ENCODE results near the gene C1QTNF12.
A peak's percentile ranks its signal among the peaks of the same experiment; 100 is the strongest.

Gene C1QTNF12

GRCh38 chr1:1231400-1232207 lies 14.9 kb downstream of the C1QTNF12 start, which contains the start of gene SDF4:
Gene SDF4 (minus strand): TSS chr1:1232001. CDS start chr1:1228772, 3,229 bp downstream.
- no peaks in the 10 kb centered on the region for H3K27me3 ChIP-seq (ENCODE audit: insufficient read depth, low read length)
- H3K4me3 ChIP-seq (ENCODE audit: low read length), result peak within 1 kb of the TSS; percentile 89
- H2AFZ ChIP-seq (ENCODE audit: low read depth, low read length), result peak within 1 kb of the TSS; percentile 55
- H3K9me3 ChIP-seq (ENCODE audit: low read length), result peaks cover 2% of the 10 kb centered on the region
- peaks cover 19% of the 10 kb centered on the region for H3K4me1 ChIP-seq (ENCODE audit: insufficient read depth, low read length)
- peaks cover 24% of the 10 kb centered on the region for H3K36me3 ChIP-seq (ENCODE audit: insufficient read depth, low read length)

- Histone ChIP-seq H3K9me3 (ENCODE audit: low read length) (peaks cover 2% of the 10 kb centered on the region), H3K36me3 (ENCODE audit: insufficient read depth, low read length) (peaks cover 31% of the 10 kb centered on the region), H3K4me3 (ENCODE audit: low read length) (peak overlapping the region; percentile 89), H2AFZ (ENCODE audit: low read depth, low read length) (peak overlapping the region; percentile 55), H3K4me1 (ENCODE audit: insufficient read depth, low read length) (peaks cover 19% of the 10 kb centered on the region), H3K27me3 (ENCODE audit: insufficient read depth, low read length) (no peaks in the 10 kb centered on the region)
Measured at GRCh38 chr1:1230656-1231399, 15.7 kb downstream of the C1QTNF12 start.

- no peak overlapping the region for H3K4me3 ChIP-seq (ENCODE audit: low read length)
- peaks cover 19% of the 10 kb centered on the region for H3K4me1 ChIP-seq (ENCODE audit: insufficient read depth, low read length)
- H3K36me3 ChIP-seq (ENCODE audit: insufficient read depth, low read length), result peaks cover 37% of the 10 kb centered on the region
- no peak overlapping the region for H2AFZ ChIP-seq (ENCODE audit: low read depth, low read length)
- no peaks in the 10 kb centered on the region for H3K27me3 ChIP-seq (ENCODE audit: insufficient read depth, low read length)
- H3K9me3 ChIP-seq (ENCODE audit: low read length), result peaks cover 2% of the 10 kb centered on the region
Measured at GRCh38 chr1:1229770-1230169, 16.8 kb downstream of the C1QTNF12 start.

DNA sequence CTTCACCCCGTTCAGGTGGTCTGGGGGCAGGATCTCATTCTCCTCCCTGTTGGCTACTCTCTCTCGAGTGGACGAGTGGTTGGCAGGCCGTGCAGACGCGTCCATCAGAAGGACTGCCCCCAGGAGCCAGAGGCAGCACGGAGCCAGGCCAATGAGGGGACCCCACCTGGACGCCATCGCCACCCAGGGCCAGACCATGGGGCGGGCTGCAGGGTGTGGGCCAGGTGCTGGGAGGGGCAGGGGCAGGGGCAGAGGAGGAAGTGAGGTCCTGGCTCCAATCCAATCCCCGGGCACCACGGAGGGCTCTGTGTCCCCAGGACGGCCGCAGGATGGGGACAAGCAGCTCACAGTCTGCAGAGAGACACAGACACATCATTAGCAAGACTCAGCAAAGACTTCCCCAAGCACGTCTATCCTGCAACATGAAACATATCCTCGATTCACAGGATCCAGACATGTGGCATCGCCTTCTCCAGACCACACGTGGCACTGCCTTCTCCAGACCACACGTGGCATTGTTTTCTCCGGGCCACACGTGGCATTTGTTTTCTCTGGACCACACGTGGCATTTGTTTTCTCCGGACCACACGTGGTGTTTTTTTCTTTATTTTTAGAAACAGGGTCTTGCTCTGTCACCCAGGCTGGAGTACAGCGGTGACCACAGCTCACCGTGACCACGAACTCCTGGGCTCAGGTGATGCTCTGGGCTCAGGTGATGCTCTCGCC lies 17.8 kb downstream of the C1QTNF12 start:
- Histone ChIP-seq H2AFZ (ENCODE audit: low read depth, low read length) (no peak overlapping the region), H3K4me3 (ENCODE audit: low read length) (no peak overlapping the region), H3K36me3 (ENCODE audit: insufficient read depth, low read length) (peaks cover 39% of the 10 kb centered on the region), H3K9me3 (ENCODE audit: low read length) (peaks cover 2% of the 10 kb centered on the region), H3K27me3 (ENCODE audit: insufficient read depth, low read length) (no peaks in the 10 kb centered on the region), H3K4me1 (ENCODE audit: insufficient read depth, low read length) (peaks cover 19% of the 10 kb centered on the region)

DNA sequence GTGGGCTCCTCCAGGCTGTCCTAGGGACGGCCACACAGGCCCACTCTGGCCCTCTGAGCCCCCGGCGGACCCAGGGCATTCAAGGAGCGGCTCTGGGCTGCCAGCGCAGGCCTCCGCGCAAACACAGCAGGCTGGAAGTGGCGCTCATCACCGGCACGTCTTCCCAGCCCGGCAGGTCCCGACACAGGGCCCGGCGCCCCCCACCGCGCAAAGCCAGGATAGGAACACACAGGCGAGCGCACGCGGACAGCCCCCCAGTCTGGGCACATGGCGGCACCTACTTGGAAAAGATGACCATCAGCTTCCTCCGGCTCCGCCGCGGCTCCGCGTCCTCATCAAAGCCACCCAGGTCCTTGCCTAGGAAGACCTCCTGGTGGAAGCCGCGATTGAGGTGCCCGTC lies 18.3 kb downstream of the C1QTNF12 start:
- Histone ChIP-seq H3K4me1 (ENCODE audit: insufficient read depth, low read length) (peaks cover 19% of the 10 kb centered on the region), H3K4me3 (ENCODE audit: low read length) (no peak overlapping the region), H2AFZ (ENCODE audit: low read depth, low read length) (no peak overlapping the region), H3K27me3 (ENCODE audit: insufficient read depth, low read length) (no peaks in the 10 kb centered on the region), H3K9me3 (ENCODE audit: low read length) (peaks cover 2% of the 10 kb centered on the region), H3K36me3 (ENCODE audit: insufficient read depth, low read length) (peaks cover 43% of the 10 kb centered on the region)

GRCh38 chr1:1227386-1227785 lies 19.1 kb downstream of the C1QTNF12 start:
- no peak overlapping the region for H3K4me3 ChIP-seq (ENCODE audit: low read length)
- peaks cover 48% of the 10 kb centered on the region for H3K36me3 ChIP-seq (ENCODE audit: insufficient read depth, low read length)
- H3K4me1 ChIP-seq (ENCODE audit: insufficient read depth, low read length), result peaks cover 13% of the 10 kb centered on the region
- no peaks in the 10 kb centered on the region for H3K27me3 ChIP-seq (ENCODE audit: insufficient read depth, low read length)
- no peak overlapping the region for H2AFZ ChIP-seq (ENCODE audit: low read depth, low read length)
- no peaks in the 10 kb centered on the region for H3K9me3 ChIP-seq (ENCODE audit: low read length)

DNA sequence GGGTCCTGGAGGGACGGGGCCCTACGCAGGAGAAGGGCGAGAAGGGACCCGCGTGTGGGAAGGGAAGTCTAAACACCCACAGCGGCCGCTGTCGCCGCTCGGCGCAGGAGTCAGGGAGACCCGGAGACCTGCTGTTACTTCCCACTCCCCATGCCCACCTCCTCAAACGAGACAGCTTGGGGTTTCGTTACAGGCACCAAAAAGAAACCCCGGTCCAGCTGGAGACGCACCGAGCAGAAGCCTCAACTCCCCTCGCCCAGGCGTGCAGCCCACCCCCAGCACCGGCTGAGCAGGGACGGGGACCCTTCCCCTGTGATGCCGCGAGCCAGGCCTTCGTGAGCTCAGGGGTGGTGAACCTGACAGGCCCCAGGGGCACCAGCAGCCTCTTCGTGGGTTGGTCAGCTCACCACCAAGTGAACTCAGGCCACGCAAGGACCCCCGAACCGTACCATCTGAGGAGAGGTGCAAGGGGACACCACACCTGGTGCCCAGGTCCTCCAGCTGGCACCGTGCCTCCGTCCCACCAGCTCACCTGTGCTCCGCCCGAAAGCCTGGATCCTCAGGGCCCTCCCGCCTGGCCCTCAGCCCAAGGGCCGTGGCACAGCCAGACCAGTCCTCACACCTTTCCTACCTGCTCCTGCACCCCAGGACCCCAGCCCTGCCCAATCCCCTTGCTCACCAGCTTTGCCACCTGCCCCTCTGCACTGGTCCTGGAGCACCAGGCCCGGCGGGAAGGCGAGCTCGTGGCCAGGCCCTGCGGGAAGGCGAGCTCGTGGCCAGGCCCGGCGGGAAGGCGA lies 19.8 kb downstream of the C1QTNF12 start:
- Histone ChIP-seq H3K4me1 (ENCODE audit: insufficient read depth, low read length) (peaks cover 13% of the 10 kb centered on the region), H3K27me3 (ENCODE audit: insufficient read depth, low read length) (no peaks in the 10 kb centered on the region), H2AFZ (ENCODE audit: low read depth, low read length) (no peak overlapping the region), H3K9me3 (ENCODE audit: low read length) (no peaks in the 10 kb centered on the region), H3K4me3 (ENCODE audit: low read length) (no peak overlapping the region), H3K36me3 (ENCODE audit: insufficient read depth, low read length) (peaks cover 53% of the 10 kb centered on the region)

DNA sequence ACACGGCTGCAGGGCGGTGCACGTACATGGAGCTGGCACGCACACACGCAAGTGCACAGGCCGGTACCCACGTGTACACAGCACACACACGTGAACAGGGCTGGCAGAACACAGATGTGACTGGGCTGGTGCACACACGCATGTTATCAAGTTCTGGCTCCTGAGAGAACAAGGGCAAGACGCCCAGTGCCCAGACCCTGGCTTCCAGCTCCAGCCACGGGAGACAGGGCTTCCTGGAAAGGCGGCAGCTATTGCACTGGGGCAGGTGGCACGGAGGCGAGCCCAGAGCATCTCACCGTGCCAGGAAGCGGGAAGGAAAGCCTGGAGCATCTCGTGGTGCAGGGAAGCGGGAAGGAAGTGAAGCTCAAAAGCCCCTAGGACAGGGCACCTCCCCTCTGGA lies 20.6 kb downstream of the C1QTNF12 start:
- no peaks in the 10 kb centered on the region for H3K9me3 ChIP-seq (ENCODE audit: low read length)
- peaks cover 8% of the 10 kb centered on the region for H3K4me1 ChIP-seq (ENCODE audit: insufficient read depth, low read length)
- H3K36me3 ChIP-seq (ENCODE audit: insufficient read depth, low read length), result peaks cover 54% of the 10 kb centered on the region
- no peak overlapping the region for H2AFZ ChIP-seq (ENCODE audit: low read depth, low read length)
- H3K4me3 ChIP-seq (ENCODE audit: low read length), result no peak overlapping the region
- H3K27me3 ChIP-seq (ENCODE audit: insufficient read depth, low read length), result no peaks in the 10 kb centered on the region

DNA sequence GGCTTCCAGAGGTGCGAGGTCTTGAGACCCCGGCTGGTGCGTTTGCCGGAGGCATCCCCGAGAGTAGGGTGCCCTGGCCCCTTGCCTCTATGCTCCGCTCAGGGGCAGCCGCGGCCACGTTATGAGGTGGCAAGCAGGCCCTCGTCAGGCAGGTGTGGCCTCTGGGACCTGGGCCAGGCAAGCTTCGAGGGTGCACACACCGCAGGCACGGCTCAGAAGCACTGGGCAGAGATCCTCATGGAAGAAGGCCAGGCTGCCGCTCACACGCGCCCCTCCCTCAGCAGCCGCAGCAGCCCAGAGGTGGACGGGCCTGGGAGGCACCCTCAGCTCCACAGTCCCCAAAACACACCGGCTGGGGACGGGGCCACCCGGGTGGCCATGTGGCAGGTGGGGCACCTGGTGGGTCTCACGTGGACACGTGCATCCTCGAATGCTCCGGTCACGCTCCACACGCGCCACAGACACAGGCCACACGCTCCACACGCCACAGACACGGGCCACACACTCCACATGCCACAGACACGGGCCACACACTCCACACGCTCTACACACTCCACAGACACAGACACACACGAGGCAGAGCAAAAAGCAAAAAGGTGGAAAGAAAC lies 21.2 kb downstream of the C1QTNF12 start:
- peaks cover 4% of the 10 kb centered on the region for H3K4me1 ChIP-seq (ENCODE audit: insufficient read depth, low read length)
- no peaks in the 10 kb centered on the region for H3K27me3 ChIP-seq (ENCODE audit: insufficient read depth, low read length)
- no peaks in the 10 kb centered on the region for H3K9me3 ChIP-seq (ENCODE audit: low read length)
- peaks cover 59% of the 10 kb centered on the region for H3K36me3 ChIP-seq (ENCODE audit: insufficient read depth, low read length)
- no peak overlapping the region for H2AFZ ChIP-seq (ENCODE audit: low read depth, low read length)
- H3K4me3 ChIP-seq (ENCODE audit: low read length), result no peak overlapping the region

- peaks cover 61% of the 10 kb centered on the region for H3K36me3 ChIP-seq (ENCODE audit: insufficient read depth, low read length)
- no peak overlapping the region for H2AFZ ChIP-seq (ENCODE audit: low read depth, low read length)
- no peaks in the 10 kb centered on the region for H3K9me3 ChIP-seq (ENCODE audit: low read length)
- no peak overlapping the region for H3K4me3 ChIP-seq (ENCODE audit: low read length)
- H3K4me1 ChIP-seq (ENCODE audit: insufficient read depth, low read length), result no peaks in the 10 kb centered on the region
- H3K27me3 ChIP-seq (ENCODE audit: insufficient read depth, low read length), result no peaks in the 10 kb centered on the region
Measured at GRCh38 chr1:1223891-1224290, 22.6 kb downstream of the C1QTNF12 start.

- Histone ChIP-seq H3K27me3 (ENCODE audit: insufficient read depth, low read length) (no peaks in the 10 kb centered on the region), H3K36me3 (ENCODE audit: insufficient read depth, low read length) (peaks cover 61% of the 10 kb centered on the region), H3K9me3 (ENCODE audit: low read length) (no peaks in the 10 kb centered on the region), H3K4me1 (ENCODE audit: insufficient read depth, low read length) (no peaks in the 10 kb centered on the region), H2AFZ (ENCODE audit: low read depth, low read length) (no peak overlapping the region), H3K4me3 (ENCODE audit: low read length) (no peak overlapping the region)
Measured at GRCh38 chr1:1223321-1223720, 23.2 kb downstream of the C1QTNF12 start.

DNA sequence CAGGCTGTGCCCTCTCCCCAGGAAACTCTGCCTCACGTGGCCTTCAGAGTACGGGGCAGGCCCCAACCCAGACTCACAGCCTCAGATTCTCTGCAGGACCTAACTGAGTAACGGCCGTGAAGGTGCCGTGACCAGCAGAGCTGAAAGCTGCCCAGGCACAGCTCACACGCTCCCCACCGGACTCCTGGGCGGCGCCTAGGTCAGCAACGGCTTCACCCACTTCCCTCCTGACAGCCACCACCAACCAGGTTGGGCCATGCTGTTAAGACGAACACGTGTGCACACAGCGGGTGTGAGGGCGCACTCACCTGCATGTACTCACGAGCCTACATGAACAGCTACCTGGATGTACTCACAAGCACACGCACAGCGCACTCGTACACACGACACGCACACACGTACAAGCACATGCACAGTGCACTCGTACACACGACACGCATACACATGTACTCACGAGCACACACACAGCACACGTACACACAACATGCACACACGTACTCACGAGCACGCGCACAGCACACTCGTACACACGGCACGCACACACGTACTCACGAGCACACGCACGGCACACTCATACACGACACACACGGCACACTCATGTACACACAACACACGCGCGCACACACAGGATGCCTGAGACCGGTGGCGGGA lies 23.8 kb downstream of the C1QTNF12 start:
- no peaks in the 10 kb centered on the region for H3K9me3 ChIP-seq (ENCODE audit: low read length)
- no peak overlapping the region for H3K4me3 ChIP-seq (ENCODE audit: low read length)
- H3K27me3 ChIP-seq (ENCODE audit: insufficient read depth, low read length), result no peaks in the 10 kb centered on the region
- no peaks in the 10 kb centered on the region for H3K4me1 ChIP-seq (ENCODE audit: insufficient read depth, low read length)
- H2AFZ ChIP-seq (ENCODE audit: low read depth, low read length), result no peak overlapping the region
- peaks cover 61% of the 10 kb centered on the region for H3K36me3 ChIP-seq (ENCODE audit: insufficient read depth, low read length)

All from neuron (in vitro differentiated cells).